Brain pericyte (primary cell): ENCODE data around the gene AATK.

ENCODE experiments used
- DNase-seq: peaks from one replicate; pipeline ENCODE4 v3.0.0-alpha.2; 2012; ENCODE audit warnings: low read depth, low spot score

Gene AATK

GRCh38 chr17:81071761-81072741, 94.0 kb downstream of the AATK start:
- DNase-seq, result no peak

- DNase-seq, result no peak
Observed at GRCh38 chr17:81070541-81071246, 95.3 kb downstream of the AATK start.

- no peak for DNase-seq
Observed at GRCh38 chr17:81069135-81069645, 96.8 kb downstream of the AATK start.

GRCh38 chr17:81068411-81069134, 97.4 kb downstream of the AATK start:
- DNase-seq, result no peak

GRCh38 chr17:81067391-81067811, 98.6 kb downstream of the AATK start:
- DNase-seq, result no peak
